Activated B cell treated with CpG ODN at 0.5 μM for 24 hours (primary cell): ENCODE measurements around the gene SRF. TPM values are rescaled to one million over a fixed set of nuclear protein-coding genes. Genes with fewer than 3 reads are reported as not detected.
A peak's percentile ranks its signal among the peaks of the same experiment; 100 is the strongest.

Source experiments
- ATAC-seq: fragments of 200-7000 bp; cut with Tn5 transposase; one replicate; pipeline ENCODE4 v1.10.0; 2021; ENCODE audit warnings: low read depth, mild to moderate bottlenecking, moderate library complexity
- CTCF ChIA-PET: fragments of 350-600 bp; sonication (Branson Sonifier 250); formaldehyde crosslinking; loops from one replicate; lab custom pipeline; 2021; ENCODE audit warnings: antibody characterized with exemption; lab: Charles Lee
- POLR2A ChIA-PET: fragments of 350-600 bp; sonication (Branson Sonifier 250); formaldehyde crosslinking; loops from one replicate; lab custom pipeline; 2021; ENCODE audit warnings: antibody characterized with exemption; lab: Charles Lee
- DNase-seq: peaks from one replicate; pipeline ENCODE4 v3.0.0; 2022
- H3K27ac Mint-ChIP-seq: one replicate; pipeline ENCODE4 v1.8.0; 2020; ENCODE audit warnings: mixed read lengths
- H3K27me3 Mint-ChIP-seq: one replicate; pipeline ENCODE4 v1.8.0; 2021; ENCODE audit warnings: mixed read lengths
- H3K36me3 Mint-ChIP-seq: one replicate; pipeline ENCODE4 v1.8.0; 2021; ENCODE audit warnings: low read depth, mixed read lengths
- H3K4me1 Mint-ChIP-seq: one replicate; pipeline ENCODE4 v1.8.0; 2021; ENCODE audit warnings: mixed read lengths
- H3K4me3 Mint-ChIP-seq: one replicate; pipeline ENCODE4 v1.8.0; 2020; ENCODE audit warnings: mild to moderate bottlenecking, mixed read lengths
- H3K9me3 Mint-ChIP-seq: one replicate; pipeline ENCODE4 v1.8.0; 2020; ENCODE audit warnings: mixed read lengths
- intact Hi-C: fragments of 100-400 bp; cut with micrococcal nuclease; formaldehyde crosslinking; loops from one replicate; pipeline ENCODE4 v1.15.1; 2024
- total RNA-seq: library from RNA; stranded (reverse); gene quantifications from 2 replicates; pipeline ENCODE4 v1.2.3, GENCODE V29; 2022
- TF ChIP-seq, protein P1 (sequence below): fragments of 200-600 bp; IDR thresholded peaks from one replicate; pipeline ENCODE4 v1.8.0; 2022; ENCODE audit warnings: antibody characterized with exemption, mild to moderate bottlenecking

Gene SRF
- total RNA-seq, 1 donor from 2014 or later: 35.9 TPM

GRCh38 chr6:43172104-43173007 is 1.3 kb downstream of the SRF start:
- H3K27ac Mint-ChIP-seq: peak overlapping the region; percentile 85
- no peaks in the 10 kb centered on the region for H3K9me3 Mint-ChIP-seq
- ChIA-PET CTCF (interaction anchor here (1.7 to 2.0 kb wide), 2 partner anchors 9 to 57 kb away, joined by 5 to 8 read pairs; partner anchors contain the start of genes CUL9 and DNPH1), POLR2A (interaction anchor here (1.0 to 3.6 kb wide), 12 partner anchors 10 to 338 kb away, joined by 3 to 35 read pairs (median 5); partner anchors contain the start of genes CNPY3, CUL7, CUL9 and DNPH1)
- peaks cover 48% of the 10 kb centered on the region for H3K4me1 Mint-ChIP-seq
- peak; percentile 45 for DNase-seq
- H3K36me3 Mint-ChIP-seq: peaks cover 33% of the 10 kb centered on the region
- intact Hi-C loops: loop anchor here (5.0 kb wide), 3 partner anchors 210 to 1090 kb away; partner anchors contain the start of gene BICRAL
- no peak for ATAC-seq
- H3K4me3 Mint-ChIP-seq: peak overlapping the region; percentile 91
- H3K27me3 Mint-ChIP-seq: no peaks in the 10 kb centered on the region
- TF ChIP-seq, protein P1, sequence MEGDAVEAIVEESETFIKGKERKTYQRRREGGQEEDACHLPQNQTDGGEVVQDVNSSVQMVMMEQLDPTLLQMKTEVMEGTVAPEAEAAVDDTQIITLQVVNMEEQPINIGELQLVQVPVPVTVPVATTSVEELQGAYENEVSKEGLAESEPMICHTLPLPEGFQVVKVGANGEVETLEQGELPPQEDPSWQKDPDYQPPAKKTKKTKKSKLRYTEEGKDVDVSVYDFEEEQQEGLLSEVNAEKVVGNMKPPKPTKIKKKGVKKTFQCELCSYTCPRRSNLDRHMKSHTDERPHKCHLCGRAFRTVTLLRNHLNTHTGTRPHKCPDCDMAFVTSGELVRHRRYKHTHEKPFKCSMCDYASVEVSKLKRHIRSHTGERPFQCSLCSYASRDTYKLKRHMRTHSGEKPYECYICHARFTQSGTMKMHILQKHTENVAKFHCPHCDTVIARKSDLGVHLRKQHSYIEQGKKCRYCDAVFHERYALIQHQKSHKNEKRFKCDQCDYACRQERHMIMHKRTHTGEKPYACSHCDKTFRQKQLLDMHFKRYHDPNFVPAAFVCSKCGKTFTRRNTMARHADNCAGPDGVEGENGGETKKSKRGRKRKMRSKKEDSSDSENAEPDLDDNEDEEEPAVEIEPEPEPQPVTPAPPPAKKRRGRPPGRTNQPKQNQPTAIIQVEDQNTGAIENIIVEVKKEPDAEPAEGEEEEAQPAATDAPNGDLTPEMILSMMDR: no peak

DNA sequence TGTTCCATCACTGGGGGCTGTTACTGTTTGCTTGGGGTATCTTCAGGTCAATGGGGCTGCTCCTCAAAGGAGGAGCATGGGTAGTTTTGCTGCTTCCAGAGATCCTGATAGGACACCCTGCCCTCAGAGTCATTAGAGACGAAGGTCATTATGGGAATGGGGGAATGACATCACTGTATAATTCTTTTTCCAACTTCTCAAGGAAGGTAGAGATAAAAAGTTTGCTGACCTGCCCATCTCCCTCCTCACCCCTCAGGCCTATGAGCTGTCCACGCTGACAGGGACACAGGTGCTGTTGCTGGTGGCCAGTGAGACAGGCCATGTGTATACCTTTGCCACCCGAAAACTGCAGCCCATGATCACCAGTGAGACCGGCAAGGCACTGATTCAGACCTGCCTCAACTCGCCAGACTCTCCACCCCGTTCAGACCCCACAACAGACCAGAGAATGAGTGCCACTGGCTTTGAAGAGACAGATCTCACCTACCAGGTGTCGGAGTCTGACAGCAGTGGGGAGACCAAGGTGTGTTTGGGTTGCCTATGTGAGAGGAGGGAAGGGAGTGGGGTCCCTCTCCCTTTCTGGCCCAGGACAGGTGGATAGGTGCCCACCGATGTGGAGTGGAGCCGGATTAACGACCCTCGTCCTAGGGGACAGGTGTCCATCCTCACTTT is 2.7 kb downstream of the SRF start:
- peak overlapping the region; percentile 91 for H3K4me3 Mint-ChIP-seq
- H3K27ac Mint-ChIP-seq: peak overlapping the region; percentile 74
- no peaks in the 10 kb centered on the region for H3K27me3 Mint-ChIP-seq
- ChIA-PET POLR2A (interaction anchor here (0.5 to 3.6 kb wide), 12 partner anchors 8 to 456 kb away, joined by 3 to 35 read pairs (median 7); partner anchors contain the start of genes ABCC10, CUL9, DNPH1 and GTPBP2), CTCF (interaction anchor here (1.0 to 2.0 kb wide), 3 partner anchors 8 to 56 kb away, joined by 4 to 7 read pairs (median 5); partner anchors contain the start of genes CUL9 and DNPH1)
- DNase-seq: no peak
- peaks cover 45% of the 10 kb centered on the region for H3K36me3 Mint-ChIP-seq
- H3K9me3 Mint-ChIP-seq: no peaks in the 10 kb centered on the region
- intact Hi-C loops: loop anchor here (1.0 to 5.0 kb wide), 6 partner anchors 9 to 1089 kb away; partner anchors contain the start of genes BICRAL, CUL9 and KLHDC3
- TF ChIP-seq, protein P1: no peak
- H3K4me1 Mint-ChIP-seq: peaks cover 48% of the 10 kb centered on the region
- ATAC-seq: no peak

- ATAC-seq: peak; percentile 71
- peak; percentile 77 for DNase-seq
- H3K27ac Mint-ChIP-seq: peak overlapping the region; percentile 90
- CTCF ChIA-PET: interaction anchor here (0.6 to 1.0 kb wide), 3 partner anchors 31 to 181 kb away, joined by 3 to 7 read pairs (median 4); partner anchors contain the start of gene DNPH1
- TF ChIP-seq, protein P1: no peak
- H3K4me1 Mint-ChIP-seq: peaks cover 48% of the 10 kb centered on the region
- peak overlapping the region; percentile 73 for H3K4me3 Mint-ChIP-seq
- peaks cover 53% of the 10 kb centered on the region for H3K36me3 Mint-ChIP-seq
- POLR2A ChIA-PET: interaction anchor here (0.5 to 3.6 kb wide), 20 partner anchors 15 to 1469 kb away, joined by 3 to 17 read pairs (median 4); partner anchors contain the start of genes ABCC10, DNPH1, GTPBP2 and KLC4
- H3K27me3 Mint-ChIP-seq: no peaks in the 10 kb centered on the region
- intact Hi-C loops: loop anchor here (1.0 to 5.0 kb wide), 6 partner anchors 8 to 1088 kb away; partner anchors contain the start of genes BICRAL, CUL9 and KLHDC3
- no peaks in the 10 kb centered on the region for H3K9me3 Mint-ChIP-seq
These were observed 3.4 kb downstream of the SRF start for GRCh38 chr6:43174263-43175112.

GRCh38 chr6:43175676-43176422 is 4.8 kb downstream of the SRF start:
- intact Hi-C loops: loop anchor here (2.0 kb wide), 1 partner anchor 161 kb away; the partner anchor contains the start of gene KLHDC3
- ChIA-PET CTCF (interaction anchor here (0.6 kb wide), 1 partner anchor 271 kb away, joined by 3 read pairs; no protein-coding TSS in a partner anchor), POLR2A (interaction anchor here (0.6 to 1.6 kb wide), 4 partner anchors 44 to 228 kb away, joined by 3 to 10 read pairs (median 4); no protein-coding TSS in a partner anchor)
- Mint-ChIP-seq H3K27me3 (no peaks in the 10 kb centered on the region), H3K36me3 (peaks cover 53% of the 10 kb centered on the region), H3K4me1 (peaks cover 42% of the 10 kb centered on the region), H3K27ac (peak overlapping the region; percentile 46), H3K4me3 (no peak overlapping the region), H3K9me3 (no peaks in the 10 kb centered on the region)
- no peak for ATAC-seq
- TF ChIP-seq, protein P1: no peak
- DNase-seq: no peak
